Endometrial microvascular endothelial cells (primary cell): ENCODE measurements around the gene RAB11FIP4. TPM values are rescaled to one million over a fixed set of nuclear protein-coding genes. Genes with fewer than 3 reads are reported as not detected.

ENCODE experiments used
- in situ Hi-C: cut with HindIII; loops from 2 replicates; pipeline ENCODE4 v1.10.0; 2017; ENCODE audit warnings: low sequenced_read_pairs, low pct_unique_long_range_greater_than_20kb; ENCODE audit errors: inconsistent ontology term
- total RNA-seq: library from RNA; depleted of rRNA; stranded (reverse); fragments of >200 nt; gene quantifications from one replicate; pipeline ENCODE4 v1.2.3, GENCODE V29; 2015; ENCODE audit errors: inconsistent ontology term

Gene RAB11FIP4
- total RNA-seq, 1 donor from 2014 or later, result not detected

DNA sequence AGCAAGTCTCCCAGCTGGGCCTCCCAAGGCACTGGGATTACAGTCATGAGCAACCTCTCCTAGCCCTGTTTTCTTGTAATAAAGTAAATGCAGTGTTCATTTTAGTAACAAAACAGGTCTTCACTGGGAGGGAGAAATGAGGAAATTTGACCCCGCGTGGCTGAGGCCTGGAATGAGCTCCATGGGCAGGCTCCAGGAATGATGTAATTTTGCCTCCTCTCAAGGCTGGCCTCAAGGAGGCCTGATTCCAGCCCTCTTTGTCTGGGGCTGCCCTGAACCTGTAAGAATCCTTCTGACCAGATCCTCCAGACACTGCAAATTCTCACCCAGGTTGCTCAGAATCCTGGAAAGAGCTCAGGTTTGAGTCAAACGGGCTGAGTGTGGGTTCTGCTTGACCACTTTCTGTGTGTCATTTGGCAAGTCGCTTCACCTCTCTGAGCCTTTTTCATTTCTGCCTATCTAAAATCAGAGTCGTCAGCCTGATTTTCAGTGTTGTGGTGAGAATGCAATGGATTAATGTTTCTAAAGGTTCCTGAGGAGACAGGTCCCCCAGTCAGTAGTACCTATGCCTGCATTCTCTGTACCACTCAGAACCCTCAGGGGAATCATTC, 57.1 kb downstream of the RAB11FIP4 start:
- in situ Hi-C loops, result no loop called here

GRCh38 chr17:31449111-31449510, 57.6 kb downstream of the RAB11FIP4 start:
- in situ Hi-C loops, result no loop called here

GRCh38 chr17:31449746-31450145, 58.3 kb downstream of the RAB11FIP4 start:
- in situ Hi-C loops, result no loop called here

DNA sequence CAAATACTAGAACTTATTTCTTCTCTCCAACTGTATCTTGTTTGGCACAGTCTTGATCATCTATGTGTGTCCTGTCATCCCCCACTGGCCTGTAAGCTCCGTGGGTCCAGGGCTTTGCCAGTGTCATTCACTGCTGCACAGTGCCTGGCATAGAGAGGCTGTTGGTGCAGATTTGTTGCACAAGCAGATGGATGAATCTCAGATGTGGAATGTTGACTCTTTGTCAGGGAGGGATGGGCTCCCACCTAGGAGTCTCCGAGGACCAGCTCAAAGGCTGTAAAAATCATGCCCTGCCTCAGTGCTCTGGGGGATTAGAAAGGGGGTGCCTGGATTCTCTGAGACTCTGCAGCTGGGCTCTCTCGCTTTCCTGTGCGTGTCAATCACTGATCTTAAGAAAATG, 60.6 kb downstream of the RAB11FIP4 start:
- in situ Hi-C loops, result no loop called here

- in situ Hi-C loops, result no loop called here
These were observed 61.2 kb downstream of the RAB11FIP4 start for GRCh38 chr17:31452561-31453110.

GRCh38 chr17:31453896-31454295, 62.4 kb downstream of the RAB11FIP4 start:
- in situ Hi-C loops, result no loop called here

DNA sequence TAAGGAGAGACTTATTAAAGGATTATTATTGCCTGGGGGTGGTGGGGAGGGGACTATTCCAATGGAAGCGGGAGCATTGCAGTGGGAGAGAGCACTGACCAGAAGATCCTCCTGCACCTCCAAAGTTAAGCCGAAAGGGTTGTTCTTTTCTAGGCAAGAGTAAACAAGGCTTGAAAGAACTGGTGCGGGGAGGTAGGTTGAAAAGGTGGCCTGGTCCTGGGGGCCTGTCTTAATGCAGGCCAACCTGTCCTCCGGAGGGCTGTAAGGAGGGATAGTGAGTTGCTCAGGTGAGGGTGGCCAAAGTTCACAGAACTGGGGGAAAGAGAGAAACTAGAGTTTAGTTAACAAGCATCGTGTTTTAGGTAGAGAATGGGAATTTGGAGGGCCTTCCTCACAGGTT, 65.3 kb downstream of the RAB11FIP4 start:
- in situ Hi-C loops, result no loop called here

DNA sequence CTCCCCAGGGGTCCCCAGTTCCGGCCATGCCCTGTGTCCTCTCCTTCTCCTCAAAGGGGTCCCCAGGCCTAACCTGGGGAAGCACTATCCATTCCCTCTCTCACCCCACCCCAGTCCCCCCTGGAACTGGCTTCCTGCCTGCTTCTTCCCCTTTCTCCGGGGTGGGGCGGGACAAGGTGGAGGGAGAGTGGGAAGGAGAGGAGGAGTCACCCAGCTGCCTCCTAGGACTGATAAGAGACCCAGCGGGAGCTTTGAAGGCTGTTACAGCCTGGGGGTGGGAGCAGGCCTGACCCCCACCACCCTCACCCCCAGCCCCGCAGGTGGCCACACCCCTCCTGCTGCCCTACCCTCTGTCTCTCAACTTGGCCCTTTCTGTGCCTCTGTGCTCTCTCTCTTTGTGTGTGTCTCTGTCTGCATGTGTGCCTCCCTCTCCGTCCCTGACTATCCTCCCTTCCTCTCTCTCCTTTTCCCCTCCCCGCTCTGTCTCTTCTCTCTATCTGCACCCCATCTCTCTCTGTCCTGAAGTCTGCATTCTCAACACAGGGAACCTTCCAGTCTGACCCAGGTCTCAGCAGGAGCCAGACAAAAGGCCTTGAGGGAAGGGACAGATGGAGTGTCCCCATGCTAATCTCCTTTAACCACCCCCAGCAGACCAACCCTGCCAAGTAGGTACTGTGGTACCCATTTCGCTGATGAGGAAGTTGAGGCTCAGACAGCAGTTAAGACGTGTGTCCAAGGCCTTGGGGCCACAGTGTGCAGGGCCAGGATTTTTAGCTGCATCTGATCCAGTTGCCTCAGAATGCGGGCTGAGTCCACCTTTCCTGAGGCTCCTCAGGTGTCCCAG, 66.1 kb downstream of the RAB11FIP4 start:
- in situ Hi-C loops, result no loop called here

DNA sequence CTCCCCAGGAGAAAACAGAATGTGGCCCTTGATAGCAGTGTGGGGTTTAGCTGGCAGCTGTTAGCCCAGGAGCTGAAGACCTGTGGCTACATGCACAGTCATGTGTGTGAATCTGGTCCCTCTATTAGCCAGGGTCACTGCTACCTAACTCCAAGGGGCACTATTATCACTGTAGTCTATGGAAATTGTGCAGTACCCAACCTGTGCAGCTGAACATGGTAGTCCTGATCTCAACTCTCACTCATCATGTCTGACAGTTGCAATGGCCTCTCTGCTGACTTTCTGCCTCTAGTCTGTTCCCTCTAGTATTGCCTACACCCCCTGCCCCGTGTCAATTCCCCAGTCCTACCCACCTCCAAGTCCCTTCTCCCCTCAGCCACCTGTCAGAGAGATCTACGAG, 67.4 kb downstream of the RAB11FIP4 start:
- in situ Hi-C loops, result no loop called here

DNA sequence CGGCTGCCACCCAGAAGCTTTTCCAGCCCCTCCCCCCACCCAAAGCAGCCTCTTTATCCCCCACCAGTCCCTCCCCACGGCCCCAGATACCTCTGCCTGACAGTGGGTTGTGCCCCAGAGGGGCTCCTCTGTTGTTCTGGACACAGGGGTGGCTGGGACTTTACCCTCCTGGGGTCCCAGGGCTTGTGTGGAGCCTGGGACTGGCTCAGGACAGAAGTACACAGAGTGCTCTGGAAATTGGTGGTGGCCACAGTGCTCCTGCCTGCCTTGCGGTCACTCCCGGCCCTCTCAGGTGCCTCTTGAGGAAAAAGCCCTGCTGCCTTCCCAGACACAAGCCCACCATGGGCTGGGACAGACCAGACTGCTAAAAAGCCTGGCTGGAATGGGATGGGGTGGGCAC, 68.2 kb downstream of the RAB11FIP4 start:
- in situ Hi-C loops, result no loop called here

GRCh38 chr17:31460226-31460721, 68.8 kb downstream of the RAB11FIP4 start:
- in situ Hi-C loops, result no loop called here

DNA sequence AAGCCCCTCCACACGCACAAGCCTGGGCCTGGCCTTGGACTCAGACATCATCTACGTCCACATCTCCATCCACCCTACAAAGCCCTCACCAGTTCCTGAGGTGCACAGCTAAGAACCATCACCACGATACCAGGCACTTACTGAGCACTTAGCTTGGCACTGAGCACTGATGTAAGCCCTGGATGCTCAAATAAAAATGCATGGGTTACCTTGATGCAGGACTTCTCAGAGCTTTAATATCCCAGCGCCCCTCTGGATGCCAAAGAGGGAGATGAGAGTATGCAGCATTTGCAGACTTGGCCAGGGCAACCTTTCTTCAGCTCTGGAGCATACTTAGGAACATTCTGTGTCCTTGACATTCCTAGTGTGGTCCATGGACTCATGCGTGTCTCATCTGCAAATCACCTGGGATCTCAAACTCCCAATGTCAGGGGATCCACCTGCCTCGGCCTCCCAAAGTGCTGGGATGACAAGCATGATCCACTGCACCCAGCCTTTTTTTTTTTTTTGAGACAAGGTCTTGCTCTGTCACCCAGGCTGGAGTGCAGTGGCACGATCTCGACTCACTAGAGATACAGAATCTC, 69.8 kb downstream of the RAB11FIP4 start:
- in situ Hi-C loops, result no loop called here

- in situ Hi-C loops, result no loop called here
These were observed 70.8 kb downstream of the RAB11FIP4 start for GRCh38 chr17:31462261-31462660.

- in situ Hi-C loops, result no loop called here
These were observed 74.8 kb downstream of the RAB11FIP4 start for GRCh38 chr17:31466096-31466760.

DNA sequence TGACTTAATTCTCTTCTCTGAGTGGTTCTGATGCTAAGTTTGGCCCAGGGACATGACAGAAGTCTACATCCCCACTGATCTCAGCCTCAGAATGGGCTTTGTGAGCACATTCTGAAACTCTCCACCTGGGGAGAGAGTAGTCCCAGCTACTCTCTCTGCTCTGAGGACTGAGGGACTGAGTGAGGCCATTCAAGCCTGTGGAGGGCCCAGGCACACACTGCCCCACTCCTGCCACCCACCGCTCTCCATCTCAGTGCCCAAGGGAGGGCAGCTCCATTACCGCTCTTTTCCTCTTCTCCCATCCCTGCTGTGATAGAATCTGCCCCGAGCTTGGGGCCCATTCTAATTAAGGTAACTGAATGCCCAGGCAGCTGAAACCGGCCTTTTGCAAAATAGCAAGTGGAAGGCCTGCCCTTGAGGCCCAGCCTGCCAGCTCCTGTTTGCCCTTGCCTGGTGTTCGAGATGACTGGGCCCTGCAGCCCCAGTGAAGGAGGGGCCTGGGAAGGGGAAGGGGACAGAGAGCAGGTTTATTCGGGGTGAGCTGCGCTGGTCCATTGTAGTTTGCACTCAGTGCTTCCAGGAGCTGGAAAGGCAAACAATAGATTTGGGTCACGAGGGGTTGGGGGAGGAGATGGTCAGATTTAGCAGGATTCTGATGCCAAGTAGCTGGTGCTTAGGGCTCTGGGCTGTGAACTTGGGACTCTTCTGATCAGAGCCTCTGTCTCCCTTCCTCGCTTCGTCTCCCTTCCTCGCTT, 76.2 kb downstream of the RAB11FIP4 start:
- in situ Hi-C loops, result no loop called here

GRCh38 chr17:31469959-31470358, 78.5 kb downstream of the RAB11FIP4 start:
- in situ Hi-C loops, result no loop called here

DNA sequence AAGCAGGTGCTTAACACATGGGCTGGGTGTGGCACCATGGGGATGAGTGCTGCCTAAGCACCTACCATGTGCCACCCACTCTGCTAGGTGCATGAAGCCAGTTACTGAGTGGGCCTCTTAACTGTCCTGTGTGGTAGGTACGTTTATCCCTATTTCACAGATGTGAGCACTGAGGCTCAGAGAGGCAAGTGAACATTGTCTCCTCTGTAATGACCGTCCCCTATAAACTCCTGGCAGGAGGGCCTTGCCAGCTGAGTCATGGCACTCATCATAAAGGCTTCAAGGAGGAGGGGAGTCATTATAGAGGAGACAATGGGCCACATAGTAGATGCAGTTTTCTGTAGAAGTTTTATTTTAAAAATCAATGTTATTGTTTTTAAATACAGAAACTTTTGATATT, 79.1 kb downstream of the RAB11FIP4 start:
- in situ Hi-C loops, result no loop called here

DNA sequence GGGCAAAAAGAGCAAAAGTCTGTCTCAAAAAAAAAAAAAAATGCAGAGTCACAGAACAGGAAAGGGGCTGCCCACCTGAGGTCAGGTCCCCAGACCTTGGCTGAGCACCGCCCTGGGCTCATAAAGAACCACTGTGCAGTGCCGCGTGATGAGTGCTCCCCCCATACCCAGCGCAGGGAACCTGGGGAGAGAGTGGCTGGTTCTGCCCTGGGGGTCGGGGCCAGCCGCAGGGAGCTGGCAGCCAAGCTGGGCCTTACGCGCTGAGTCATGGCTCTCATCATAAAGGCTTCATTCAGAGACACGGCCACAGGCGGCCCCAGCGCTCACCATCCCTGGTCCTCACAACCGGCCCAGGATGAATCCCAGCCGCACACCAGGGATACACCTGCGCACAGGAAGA, 80.7 kb downstream of the RAB11FIP4 start:
- in situ Hi-C loops, result no loop called here
